Neural progenitor cell (in vitro differentiated cells): Measurements from ENCODE around the gene AGBL4.
"Not testable (repeated sequence)": the region's sequence is repeated elsewhere in the genome, so short reads cannot be mapped to it uniquely, and the experiment has no call there.

Source experiments
- EZH2 ChIP-seq: fragments of 200-600 bp; sonication (generic); IDR thresholded peaks from 2 replicates; pipeline ENCODE4 v1.6.1; 2017; ENCODE audit warnings: antibody characterized with exemption, mild to moderate bottlenecking, moderate library complexity
- EZH2phosphoT487 ChIP-seq: fragments of 200-600 bp; sonication (generic); IDR thresholded peaks from 2 replicates; pipeline ENCODE4 v1.6.1; 2017; ENCODE audit warnings: antibody characterized with exemption
- TF ChIP-seq, protein P1 (sequence below): fragments of 200-600 bp; sonication (generic); IDR thresholded peaks from 2 replicates; pipeline ENCODE4 v1.5.1; 2017; ENCODE audit warnings: antibody characterized with exemption, mild to moderate bottlenecking

DNA sequence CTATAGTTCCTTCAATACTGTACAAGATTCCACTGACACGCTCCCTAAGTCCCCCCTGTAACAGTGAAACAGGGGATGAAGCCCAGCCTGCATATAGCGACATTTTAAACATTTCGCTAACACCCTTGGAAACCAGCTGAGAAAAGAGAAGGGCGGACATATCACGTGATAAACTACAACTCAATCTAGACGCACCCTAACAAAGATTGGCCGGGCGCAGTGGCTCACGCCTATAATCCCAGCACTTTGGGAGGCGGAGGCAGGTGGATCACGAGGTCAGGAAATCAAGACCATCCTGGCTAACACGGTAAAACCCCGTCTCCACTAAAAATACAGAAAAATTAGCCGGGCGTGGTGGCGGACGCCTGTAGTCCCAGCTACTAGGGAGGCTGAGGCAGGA, 236.7 kb downstream of the AGBL4 start:
- TF ChIP-seq EZH2, EZH2phosphoT487: not testable (repeated sequence)
- TF ChIP-seq, protein P1, sequence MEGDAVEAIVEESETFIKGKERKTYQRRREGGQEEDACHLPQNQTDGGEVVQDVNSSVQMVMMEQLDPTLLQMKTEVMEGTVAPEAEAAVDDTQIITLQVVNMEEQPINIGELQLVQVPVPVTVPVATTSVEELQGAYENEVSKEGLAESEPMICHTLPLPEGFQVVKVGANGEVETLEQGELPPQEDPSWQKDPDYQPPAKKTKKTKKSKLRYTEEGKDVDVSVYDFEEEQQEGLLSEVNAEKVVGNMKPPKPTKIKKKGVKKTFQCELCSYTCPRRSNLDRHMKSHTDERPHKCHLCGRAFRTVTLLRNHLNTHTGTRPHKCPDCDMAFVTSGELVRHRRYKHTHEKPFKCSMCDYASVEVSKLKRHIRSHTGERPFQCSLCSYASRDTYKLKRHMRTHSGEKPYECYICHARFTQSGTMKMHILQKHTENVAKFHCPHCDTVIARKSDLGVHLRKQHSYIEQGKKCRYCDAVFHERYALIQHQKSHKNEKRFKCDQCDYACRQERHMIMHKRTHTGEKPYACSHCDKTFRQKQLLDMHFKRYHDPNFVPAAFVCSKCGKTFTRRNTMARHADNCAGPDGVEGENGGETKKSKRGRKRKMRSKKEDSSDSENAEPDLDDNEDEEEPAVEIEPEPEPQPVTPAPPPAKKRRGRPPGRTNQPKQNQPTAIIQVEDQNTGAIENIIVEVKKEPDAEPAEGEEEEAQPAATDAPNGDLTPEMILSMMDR = not testable (repeated sequence)
